Jurkat, Clone E6-1 (cell line): ENCODE data around the gene PSMB5.
"Not testable (repeated sequence)": the region's sequence is repeated elsewhere in the genome, so short reads cannot be mapped to it uniquely, and the experiment has no call there.

ENCODE experiments used
- DNase-seq: peaks from one replicate; pipeline ENCODE4 v3.0.0-alpha.2; 2011; ENCODE audit warnings: low read depth, low spot score
- H3K4me3 ChIP-seq: 2 replicates; pipeline ENCODE4 v1.5.1; 2011; ENCODE audit warnings: mild to moderate bottlenecking, low read length, control low read depth, moderate library complexity

Gene PSMB5

DNA sequence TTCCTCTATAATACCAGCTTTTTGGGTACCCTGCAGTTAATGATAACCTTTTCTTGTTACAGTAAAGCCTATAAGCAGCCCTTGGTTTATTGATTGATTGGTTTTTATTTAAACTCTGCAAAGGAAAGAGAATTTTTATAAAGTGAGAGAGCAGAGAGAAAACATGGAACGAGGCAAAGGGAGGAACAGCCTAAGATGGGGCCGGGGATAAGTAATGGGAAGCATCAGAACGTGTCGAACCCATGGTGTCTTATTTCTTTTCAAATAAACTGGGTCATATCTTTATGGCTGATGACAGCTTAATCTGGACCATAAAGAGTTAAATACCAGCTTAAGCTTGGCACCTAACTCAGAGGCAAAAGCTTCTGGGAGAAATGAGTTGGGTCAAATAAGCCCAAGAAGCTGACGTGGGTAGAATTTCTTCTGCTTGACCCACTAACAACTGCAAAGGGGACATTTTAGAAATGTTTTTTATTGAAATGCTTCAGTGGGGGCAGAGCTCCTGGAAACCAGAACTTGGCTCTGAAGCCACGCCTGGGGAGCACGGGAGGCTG is 12.7 kb downstream of the PSMB5 start:
- no peak for DNase-seq
- no peak overlapping the region for H3K4me3 ChIP-seq

DNA sequence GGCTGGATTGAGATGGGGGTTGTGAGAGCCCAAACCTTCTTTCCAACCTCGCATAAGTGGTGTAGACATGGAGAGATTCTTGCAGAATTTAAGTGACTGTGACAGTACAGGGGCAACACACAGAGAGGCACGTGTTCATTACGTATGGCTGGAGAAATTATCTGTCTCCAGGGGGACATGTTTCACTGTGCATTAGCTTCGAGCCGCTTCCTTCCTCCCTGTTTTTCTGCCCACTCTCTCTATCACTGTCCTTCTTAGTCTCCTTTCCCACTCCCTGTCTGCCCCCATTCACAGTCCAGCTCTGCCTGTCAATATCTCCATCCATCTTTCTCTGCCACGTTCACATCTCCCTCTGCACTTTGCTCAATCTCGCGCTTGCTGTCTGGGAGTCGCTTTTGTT is 13.3 kb downstream of the PSMB5 start:
- no peak overlapping the region for H3K4me3 ChIP-seq
- DNase-seq = no peak

DNA sequence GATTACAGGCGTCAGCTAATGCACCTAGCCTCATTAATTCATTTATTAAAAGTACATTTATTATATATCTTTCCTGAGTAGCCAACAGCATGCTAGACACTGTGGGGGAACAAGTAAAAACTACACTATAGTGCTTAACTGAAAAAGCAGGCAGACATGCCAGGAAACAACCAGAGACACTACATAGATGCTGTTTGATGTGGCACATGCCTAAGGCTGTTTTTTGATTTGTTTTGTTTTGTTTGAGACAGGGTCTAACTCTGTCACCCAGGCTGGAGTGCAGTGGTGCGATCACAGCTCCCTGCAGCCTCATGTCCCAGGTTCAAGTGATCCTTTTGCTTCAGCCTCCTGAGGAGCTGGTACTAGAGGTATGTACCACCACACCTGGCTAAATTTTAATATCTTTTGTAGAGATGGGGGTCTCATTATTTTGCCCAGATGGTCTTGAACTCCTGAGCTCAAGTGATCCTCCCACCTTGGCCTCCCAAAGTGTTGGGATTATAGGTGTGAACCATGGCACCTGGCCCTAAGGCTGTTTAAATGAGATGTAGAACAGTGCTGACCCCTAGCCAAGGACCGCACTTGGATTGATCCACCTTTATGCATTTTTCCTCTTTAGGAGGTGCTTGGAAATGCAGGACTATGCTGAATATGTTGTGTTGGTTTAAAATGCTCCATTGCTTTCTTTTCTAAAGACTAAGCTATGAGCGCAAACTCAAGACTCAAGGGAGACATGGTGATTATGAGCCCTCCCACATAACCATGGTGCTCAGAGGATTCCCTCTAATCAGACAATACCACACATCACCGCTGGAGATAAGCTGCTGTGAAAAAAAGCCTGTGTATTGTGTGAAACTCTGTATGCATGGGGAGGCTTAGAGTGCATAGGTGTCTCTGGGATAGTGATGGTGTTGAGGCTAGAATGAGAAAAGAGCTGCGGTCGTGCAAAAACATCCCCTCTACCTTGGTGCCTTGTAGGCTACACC is 14.3 kb downstream of the PSMB5 start:
- no peak overlapping the region for H3K4me3 ChIP-seq
- no peak for DNase-seq

DNA sequence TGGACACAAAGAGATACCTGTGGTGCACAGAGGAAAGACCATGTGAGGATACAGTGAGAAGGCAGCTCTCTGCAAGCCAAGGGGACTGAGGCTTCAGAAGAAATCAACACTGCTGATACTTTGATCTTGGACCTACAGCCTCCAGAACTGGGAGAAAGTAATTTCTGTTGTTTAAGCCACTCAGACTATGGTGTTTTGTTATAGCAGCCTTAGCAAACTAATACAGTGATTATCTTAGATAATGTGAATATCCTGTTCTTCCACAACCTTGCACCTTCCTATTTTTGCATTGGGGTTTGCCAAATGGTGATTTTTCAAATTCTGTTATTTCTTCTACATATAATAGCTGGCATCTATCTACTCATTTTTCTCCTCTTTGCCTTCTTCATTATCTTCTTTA is 16.6 kb downstream of the PSMB5 start:
- no peak overlapping the region for H3K4me3 ChIP-seq
- no peak for DNase-seq

DNA sequence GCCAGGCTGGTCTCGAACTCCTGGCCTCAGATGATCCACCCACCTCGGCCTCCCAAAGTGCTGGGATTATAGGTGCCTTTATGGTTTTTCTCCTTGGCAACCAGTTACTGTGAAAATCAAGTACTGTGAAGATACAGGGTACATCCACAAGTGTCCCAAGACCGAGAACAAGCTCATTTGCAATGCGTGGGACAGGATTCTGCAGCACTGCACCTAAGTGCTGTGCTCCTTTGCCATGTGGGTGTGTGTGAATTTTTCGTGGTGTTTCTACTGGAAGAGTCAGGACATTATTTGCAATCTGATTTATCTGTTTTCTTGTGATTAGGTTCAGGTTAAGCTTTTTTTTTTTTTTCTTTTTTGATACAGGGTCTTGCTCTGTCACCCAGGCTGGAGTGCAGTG is 17.6 kb downstream of the PSMB5 start:
- DNase-seq = no peak
- H3K4me3 ChIP-seq = no peak overlapping the region

DNA sequence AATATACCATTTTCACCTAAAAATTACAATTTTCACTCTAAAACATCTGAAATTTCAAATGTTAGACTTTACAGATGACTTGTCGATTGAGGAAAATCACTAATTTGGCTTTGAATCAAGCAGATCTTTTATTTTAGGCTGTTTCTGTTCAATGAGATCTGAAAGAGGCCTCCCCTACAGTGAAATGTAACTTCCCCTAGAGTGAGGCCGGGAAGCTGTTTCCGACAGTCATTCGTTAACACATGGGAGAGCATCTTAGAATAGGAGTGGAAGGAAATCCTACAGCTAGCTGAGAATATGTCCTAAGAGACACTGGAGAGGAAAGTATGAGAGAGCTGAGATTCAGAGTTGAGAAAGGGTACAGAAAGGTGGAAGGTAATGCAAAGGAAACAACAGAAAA is 19.1 kb downstream of the PSMB5 start:
- no peak for DNase-seq
- H3K4me3 ChIP-seq = no peak overlapping the region

DNA sequence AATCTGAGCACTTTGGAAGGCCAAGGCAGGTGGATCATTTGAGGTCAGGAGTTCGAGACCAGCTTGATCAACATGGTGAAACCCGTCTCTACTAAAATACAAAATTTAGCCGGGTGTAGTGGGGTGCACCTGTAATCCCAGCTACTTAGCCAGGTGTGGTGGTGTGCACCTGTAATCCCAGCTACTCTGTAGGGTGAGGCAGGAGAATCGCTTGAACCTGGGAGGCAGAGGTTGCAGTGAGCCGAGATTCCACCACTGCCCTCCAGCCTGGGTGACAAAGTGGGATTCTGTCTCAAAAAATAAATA is 21.0 kb downstream of the PSMB5 start:
- H3K4me3 ChIP-seq, DNase-seq: not testable (repeated sequence)

DNA sequence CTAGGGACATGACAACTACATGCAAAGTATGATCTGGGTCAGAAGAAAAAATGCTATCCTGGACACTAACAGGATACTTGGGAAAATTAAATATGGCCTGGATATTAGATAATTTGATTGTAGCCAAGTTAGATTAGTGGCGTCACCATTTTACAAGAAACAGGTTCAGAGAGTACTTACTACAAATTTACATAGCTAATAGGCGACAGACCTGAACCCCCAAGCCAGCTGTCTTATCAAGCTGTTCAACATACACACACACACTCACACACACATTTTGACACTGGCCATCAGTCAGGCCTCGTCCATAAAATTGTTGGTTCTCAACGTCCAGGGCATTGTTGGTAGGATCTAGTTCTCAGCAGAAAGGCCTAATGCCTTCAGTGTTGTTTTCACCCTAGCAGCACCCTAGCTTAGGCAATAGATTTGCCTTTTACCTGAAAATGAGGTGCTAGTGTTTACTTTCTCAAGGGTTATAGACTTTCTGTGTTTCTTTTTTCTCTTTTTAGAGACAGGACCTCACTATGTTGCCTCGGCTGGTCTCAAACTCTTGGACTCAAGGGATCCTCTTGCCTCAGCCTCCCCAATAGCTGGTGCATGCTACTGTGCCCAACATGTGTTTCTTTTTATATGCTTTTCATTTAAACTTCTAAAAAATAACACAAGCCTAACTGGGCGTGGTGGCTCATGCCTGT is 21.5 kb downstream of the PSMB5 start:
- no peak for DNase-seq

DNA sequence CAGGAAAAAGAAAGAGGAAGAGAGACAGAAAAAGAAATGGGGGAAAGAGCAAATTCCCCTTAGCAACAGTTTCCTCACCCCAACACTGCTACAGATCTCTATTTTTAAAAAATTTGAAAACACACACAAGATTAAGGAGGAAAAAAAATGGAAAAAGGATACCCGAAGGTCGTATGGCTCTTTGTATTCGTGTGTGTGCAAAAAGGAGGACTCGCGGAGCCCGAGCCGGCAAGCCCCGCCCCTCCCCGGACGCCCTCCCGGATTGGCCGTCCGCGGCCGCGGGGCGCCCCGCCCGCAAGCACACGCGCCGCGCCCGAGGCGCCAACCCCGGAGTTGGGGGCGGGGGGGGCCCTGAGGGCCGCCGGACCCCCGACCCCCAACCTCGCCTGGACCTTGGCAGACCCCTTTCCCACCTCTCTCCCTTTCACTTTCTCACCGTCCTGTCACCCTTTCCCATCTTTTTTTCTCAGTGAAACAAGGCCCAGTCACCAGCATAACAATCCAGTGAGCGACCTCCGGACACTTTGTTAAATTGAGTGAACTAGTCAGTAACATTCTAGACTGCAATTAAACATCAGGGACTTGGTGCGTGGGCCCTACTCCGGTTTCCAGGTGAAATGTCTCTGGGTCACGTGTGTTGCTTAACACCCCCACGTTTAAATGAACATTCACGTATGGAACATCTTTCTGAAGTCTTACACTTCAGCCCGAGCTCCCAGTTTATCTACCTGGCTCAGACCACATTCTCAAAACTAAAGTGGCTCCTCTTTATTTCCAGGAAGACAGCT is 24.6 kb downstream of the PSMB5 start, which contains the start of gene C14orf93:
TSS of gene C14orf93 (minus strand) at position 205 of the 788 bp plus-strand sequence. CDS start 11,120 bp downstream, outside the sequence.
- H3K4me3 ChIP-seq = peak within 1 kb of the TSS; percentile 69

More for the DNA sequence above, 21.5 kb downstream of the PSMB5 start:
- no peak overlapping the region for H3K4me3 ChIP-seq

DNA sequence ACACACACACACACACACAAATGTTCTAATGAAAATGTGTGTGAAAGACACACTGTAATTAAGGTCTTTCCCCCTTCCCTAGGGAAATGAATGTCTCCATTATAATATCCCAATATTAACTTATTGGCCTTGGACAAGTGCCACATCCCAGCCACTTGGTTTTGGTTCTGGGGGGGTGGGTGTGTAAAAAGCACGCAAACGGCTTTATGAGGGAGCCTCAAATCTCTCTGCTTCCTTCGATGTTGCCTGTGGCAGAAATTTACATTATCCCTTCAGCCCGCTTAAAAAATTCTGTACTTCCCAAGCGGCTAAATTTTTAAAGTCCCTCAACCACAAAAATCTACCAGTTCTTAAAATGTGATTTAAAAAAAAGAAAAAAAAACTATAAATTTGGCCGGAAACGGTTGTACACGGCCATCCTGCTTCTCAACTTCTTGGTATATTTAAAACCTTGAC is 25.2 kb downstream of the PSMB5 start:
- peak overlapping the region; percentile 69 for H3K4me3 ChIP-seq
- no peak for DNase-seq

More for the DNA sequence above, 24.6 kb downstream of the PSMB5 start, which contains the start of gene C14orf93:
- DNase-seq = peak; percentile 62

DNA sequence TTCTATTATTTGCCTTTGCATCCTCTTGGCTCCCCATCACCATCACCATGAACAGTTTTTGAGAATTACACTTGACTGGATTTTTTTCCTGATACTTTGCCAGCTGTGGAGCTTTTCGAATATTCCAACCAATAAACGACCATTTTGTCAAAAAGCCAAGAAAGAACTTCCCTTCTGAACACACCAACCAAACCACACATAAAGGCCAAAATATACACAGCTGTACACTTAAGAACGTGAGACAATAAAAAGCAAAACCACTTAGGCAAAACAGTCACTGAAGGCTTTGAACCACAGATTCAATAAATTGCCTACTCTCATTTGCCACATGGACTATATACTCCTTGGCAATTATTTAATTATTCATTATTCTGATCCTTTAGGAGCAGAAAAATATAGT is 25.9 kb downstream of the PSMB5 start:
- H3K4me3 ChIP-seq = peak overlapping the region; percentile 69
- peak; percentile 84 for DNase-seq

DNA sequence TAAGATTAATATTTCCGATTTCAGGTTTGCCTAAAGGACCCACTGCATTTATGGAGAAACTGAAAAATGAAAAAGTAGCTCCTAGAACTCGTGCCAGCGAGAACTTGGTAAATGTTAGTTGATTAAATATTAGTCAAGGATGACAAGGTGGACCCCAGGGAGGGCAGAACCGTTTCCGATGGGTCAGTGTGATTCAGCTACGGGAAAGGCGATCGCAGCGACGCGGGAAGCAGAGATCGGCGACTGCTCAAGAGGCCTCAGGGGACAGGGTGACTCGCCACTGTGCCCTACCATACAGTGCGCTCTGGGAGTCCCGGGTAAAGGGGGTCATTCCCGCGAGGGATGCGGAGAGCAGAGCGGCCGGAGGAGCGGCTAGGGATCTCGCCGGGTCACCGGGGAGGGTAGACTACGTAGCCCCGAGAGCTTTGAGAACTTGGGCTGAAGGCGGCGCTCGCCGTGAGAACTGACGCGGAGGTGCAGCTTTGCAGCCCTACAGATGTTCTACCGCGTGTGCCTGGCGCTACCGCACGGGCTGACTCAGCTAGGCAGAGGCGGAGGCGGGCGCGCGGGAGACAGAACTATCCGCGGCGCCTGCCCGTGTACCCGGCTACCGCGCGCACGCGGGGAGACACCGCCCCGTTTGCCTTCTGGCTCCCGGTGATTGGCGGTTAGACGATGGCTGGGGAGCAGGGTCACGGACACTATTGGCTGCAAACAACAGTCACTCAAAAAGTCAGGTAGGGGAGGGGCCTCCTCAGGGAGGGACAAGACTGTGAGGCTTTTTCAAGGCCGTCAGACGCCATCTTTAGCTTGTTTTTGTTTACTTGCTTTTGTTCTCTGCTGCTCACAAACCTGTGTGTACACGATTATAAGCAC is 27.9 kb downstream of the PSMB5 start:
- peak overlapping the region; percentile 85 for H3K4me3 ChIP-seq

DNA sequence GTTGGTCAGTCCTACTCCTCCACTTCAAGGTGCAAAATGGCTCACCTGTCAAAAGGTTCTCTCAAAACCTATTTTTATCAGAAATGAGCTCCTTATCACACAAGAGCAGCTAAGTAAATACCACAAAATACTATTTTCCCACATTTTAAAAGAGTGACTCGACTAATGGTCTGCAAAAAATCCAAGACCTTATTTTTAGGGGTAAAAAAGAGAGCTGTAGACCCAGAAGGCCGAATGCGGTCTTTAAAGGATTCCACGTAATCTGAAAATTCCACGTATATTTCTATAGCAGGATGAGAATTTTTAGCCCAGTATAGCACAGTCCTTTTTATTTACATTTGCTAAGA is 28.5 kb downstream of the PSMB5 start:
- peak overlapping the region; percentile 85 for H3K4me3 ChIP-seq
- DNase-seq = no peak

More for the DNA sequence above, 27.9 kb downstream of the PSMB5 start:
- peak; percentile 98 for DNase-seq

DNA sequence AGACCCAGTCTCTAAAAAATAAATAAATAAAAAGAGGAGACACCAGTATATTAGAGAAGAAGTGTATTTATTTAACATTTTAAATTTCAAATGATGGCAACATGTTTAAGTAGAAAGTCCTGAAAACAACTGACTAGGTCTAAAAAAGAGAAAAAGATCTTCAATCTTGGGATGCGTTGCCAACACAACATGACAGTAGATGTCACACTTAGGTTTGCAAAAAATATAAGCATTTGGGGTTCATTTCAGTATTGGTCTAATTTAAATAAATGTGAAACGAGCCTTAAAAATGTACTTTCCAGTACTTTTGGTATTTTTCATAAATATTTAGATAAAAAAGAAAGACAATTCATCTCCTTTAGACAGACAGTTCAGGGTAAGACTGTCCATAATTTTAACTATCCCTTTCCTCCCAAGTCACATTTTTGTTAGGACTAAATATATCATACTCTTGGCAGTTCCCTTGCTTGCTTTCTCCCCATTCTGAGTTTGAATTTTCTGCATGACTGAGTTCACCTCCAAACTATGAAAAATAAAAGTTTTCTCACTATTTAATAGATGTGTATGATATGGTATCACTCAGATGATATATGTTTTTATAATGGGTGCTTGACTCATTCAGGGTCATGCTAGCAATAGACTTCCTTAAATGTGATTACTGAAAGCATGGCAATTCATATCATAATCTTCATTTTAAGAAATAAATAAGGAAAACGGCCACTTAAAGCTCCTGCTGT is 29.1 kb downstream of the PSMB5 start:
- H3K4me3 ChIP-seq = no peak overlapping the region
- DNase-seq = no peak

DNA sequence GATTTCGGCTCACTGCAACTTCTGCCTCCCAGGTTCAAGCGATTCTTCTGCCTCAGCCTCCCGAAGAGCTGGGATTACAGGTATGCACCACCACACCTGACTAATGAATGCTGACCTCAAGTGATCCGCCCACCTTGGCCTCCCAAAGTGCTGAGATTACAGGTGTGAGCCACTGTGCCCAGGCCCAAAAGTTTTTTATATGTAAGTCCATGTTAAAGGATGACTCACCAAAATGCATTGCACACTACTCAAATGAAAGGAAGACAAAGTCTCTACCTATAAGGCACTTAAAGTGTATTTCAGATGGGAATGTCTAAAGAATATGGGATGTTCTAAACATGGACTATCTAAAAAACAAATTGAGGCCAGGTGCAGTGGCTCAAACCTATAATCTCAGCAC is 30.4 kb downstream of the PSMB5 start:
- H3K4me3 ChIP-seq, DNase-seq: not testable (repeated sequence)

DNA sequence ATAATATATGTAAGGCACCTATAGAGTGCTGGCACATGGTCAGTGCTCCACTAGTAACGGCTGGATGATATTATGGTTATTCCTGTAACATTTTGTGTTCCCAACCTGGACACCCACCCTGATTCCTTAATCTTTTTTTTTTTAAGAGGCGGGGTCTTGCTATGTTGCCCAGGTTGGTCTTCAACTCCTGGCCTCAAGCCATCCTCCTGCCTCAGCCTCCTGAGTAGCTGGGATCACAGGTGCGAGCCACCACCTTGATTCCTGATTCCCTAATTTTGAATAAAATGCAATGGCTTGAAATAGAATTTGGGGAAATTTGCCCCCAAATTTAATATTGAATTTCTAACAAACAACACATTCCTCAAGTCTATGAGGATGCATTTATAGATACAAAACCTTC is 32.1 kb downstream of the PSMB5 start:
- DNase-seq = no peak
- H3K4me3 ChIP-seq = no peak overlapping the region

DNA sequence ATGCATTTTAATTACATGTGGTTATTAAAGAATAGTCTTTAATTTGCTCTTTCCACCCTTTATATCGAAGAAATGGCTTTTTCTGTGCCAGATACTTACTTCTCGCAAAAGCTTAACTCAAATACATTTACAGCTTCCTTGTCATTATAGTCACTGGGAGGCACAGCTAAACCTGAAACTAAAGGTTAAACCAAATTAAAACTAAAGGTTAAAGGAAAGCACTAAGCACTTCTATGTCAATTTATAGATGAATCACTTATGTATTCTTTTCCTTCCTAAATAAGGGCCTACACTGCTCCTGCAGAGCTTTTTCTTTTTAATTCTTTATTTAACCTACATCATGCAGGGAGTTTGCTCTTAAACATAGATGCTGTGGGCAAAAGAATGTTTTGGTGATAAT is 33.8 kb downstream of the PSMB5 start:
- no peak overlapping the region for H3K4me3 ChIP-seq
- DNase-seq = no peak
